Measurements from ENCODE around the gene ROBO2. TPM values are rescaled to one million over a fixed set of nuclear protein-coding genes. Genes with fewer than 3 reads are reported as not detected.

Gene ROBO2
- total RNA-seq, 1 donor from 2014 or later = 2.9 TPM

DNA sequence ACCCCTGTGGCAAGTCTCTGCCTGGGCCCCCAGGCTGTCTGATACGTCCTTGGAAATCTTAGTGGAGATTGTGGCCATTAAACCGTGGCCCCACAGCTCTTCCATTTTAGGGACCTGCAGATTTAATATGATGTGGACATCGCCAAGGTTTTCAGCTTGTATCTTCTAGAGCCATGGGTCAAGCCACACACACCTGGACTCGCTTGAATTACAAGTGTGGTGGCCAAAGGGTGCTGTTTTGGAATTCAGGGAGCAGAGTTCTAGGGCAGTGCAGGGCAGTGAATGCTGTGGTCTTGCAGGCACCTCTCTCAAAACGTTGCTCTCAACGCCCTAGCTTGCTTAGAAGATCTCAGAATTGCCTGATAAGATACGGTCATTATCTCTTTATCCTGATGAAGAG, 211.2 kb downstream of the ROBO2 start:
- DNase-seq (ENCODE audit: low read depth, low spot score) = no peak

GRCh38 chr3:77254967-77255831, 215.3 kb downstream of the ROBO2 start:
- DNase-seq (ENCODE audit: low read depth, low spot score) = peak; percentile 11

- DNase-seq (ENCODE audit: low read depth, low spot score) = no peak
Observed at GRCh38 chr3:77256584-77257503, 216.9 kb downstream of the ROBO2 start.

DNA sequence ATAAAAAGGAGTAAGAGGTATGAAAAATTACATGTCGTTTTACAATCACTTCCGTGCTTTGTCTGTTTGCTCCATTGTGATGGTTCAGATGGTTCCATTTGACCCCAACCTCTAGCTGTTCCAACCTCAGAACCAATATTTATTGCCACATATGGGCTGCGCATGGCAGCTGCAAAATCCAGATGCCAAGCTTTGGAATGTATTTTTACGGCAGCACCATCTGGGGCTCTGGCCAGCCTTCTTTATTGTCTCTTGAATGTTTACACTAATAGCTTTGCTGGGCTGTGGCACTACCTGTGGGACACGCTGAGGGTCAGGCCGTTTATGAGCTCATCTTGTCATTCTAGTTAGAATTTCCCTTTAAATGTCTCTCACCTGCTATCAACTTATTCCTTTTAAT, 219.8 kb downstream of the ROBO2 start:
- no peak for DNase-seq (ENCODE audit: low read depth, low spot score)

DNA sequence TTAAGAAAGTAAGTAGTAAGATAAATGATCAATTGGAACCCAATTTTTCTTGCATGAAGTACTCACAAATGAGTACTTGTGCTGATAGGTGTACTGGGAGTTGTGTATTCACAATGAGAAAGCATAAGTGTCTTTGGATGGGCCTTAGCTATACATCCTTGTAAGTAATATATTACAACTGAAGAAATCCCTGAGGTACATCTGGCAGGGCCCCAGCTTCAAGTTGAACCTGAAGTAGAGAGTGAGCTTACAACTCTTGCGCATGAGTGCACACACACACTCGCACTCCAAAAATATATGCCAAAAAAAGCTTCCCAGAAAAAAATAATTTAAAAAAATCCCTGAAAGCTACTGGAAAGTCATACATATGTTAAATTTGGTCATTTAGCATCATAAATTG, 222.5 kb downstream of the ROBO2 start:
- DNase-seq (ENCODE audit: low read depth, low spot score) = no peak

GRCh38 chr3:77267589-77267988, 227.7 kb downstream of the ROBO2 start:
- DNase-seq (ENCODE audit: low read depth, low spot score) = no peak

- DNase-seq (ENCODE audit: low read depth, low spot score) = no peak
Observed at GRCh38 chr3:77271306-77271705, 231.4 kb downstream of the ROBO2 start.

DNA sequence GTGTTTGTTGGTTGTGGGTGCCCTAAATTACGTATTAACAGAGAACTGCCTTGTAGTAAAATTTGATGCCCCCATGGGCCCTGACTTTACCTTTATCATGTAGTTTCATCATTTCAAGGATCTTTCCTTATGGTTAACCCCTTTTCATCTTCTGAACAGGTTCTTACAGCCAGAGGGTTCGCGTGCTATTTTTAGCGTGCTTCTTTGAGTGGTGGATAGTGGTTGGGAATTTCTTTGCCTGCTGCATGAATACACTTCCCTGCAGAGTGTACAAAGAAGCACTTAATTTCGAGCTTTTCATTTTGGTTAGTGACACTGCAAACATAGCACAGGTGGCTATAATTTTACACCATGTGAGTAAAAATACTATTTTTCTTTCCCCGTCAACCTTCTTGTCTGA, 231.8 kb downstream of the ROBO2 start:
- DNase-seq (ENCODE audit: low read depth, low spot score) = no peak

DNA sequence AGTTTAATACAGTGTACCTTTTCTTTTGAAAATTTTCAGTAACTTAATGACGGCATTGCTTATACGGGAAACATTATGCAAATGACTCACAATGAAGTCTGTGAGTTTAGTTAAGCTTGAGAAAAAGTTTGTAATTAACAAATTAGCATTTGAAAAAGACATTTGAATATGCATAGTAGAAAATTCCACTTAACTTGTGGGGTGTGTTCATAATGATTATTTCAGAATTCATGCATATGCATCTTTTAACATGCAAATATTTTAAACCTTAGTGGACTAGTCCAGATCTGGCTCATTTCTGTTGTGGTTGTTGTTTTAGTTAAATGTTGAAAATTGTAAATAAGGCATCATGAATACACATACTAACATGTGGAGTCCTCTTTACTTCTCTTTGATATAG, 239.4 kb downstream of the ROBO2 start:
- no peak for DNase-seq (ENCODE audit: low read depth, low spot score)

- DNase-seq (ENCODE audit: low read depth, low spot score) = no peak
Observed at GRCh38 chr3:77281721-77282120, 241.8 kb downstream of the ROBO2 start.

DNA sequence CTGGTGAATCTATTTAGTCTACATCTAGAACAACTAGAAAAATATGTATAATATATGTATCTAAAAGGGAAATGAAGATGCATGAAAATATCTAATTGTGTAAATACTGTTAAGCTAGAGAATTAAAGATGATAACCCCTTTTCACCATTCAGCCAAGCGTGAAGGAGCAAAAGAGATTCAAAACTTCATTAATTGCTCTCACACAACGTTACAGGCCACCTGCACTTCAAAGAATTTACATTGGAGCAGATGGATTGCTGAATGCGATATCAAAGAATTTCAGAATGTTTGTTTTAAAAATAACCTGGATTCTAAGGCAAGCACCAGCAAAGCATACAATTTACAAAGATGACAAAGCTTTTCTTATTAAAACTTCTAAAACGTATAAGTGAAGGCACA, 243.2 kb downstream of the ROBO2 start:
- DNase-seq (ENCODE audit: low read depth, low spot score) = no peak

GRCh38 chr3:77288348-77288747, 248.4 kb downstream of the ROBO2 start:
- DNase-seq (ENCODE audit: low read depth, low spot score) = no peak

DNA sequence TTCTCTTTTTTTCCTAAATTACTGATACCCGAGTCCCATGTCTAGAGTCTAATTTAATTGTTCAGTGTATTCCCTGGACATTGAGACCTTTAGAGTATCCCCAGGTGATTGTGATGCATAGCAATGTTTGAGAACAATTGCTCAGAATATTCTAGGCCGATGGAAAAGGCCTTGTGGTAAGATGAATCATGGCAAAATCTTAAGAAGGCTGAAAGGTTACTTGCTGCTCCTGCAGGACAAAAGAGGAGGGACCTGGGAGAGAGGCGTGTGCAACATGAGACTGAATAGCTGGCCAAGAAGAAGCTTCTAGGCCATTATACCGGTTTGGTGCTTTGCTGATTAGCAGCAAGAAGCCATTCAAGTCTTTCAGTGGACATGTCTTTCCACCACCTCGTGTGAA, 256.6 kb downstream of the ROBO2 start:
- no peak for DNase-seq (ENCODE audit: low read depth, low spot score)

DNA sequence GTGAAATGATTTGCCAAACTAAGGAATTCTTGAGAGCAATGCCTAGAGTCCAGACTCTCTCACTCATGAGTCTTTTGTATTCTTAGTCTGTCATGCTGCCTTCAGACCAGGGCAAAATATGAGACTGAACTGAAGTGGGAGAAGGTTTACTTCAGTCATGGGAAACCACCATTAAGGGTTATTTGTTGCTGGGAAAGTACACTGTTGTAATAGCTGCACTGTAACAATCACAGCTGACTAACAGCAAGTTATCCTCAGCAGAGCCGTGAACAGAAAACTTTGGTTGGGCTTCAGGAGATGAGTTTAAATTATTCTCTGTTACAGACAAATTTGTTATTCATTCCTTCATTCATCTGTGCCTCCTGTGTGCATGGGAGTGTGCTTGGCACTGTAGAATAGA, 258.5 kb downstream of the ROBO2 start:
- no peak for DNase-seq (ENCODE audit: low read depth, low spot score)

DNA sequence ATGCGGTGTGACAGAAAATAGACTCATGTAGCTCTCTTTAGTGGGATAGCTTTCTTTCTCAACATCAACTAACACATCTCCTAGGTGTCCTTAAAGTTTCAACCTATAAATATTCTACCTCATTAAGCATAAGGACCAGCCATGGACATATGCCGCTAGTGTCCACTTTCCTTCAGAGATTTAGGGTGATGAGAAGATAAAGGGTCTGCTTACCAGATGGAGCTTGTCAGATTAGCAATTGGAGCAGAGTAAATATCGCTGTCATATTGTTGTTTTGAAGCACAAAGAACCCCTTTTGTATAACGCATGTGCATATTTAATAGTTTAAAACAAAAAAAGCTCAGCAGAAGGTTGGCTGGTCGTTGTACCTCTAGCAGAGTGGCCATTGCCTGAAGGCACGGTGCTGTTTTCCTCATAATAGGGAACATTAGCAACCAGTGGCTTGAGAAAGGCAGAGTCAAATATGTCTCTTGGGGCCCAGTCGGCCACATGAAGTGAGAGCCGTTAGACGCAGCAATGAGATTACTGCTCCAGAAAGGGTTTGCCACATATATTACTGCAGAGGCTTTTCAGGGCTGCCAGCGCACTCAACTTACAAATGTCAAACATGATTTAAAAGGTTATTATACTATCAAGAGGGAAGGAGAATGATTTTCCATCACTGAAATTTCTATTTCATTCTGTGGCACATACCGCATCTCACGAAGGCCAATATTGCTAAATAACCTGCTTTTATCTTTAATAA, 264.2 kb downstream of the ROBO2 start:
- DNase-seq (ENCODE audit: low read depth, low spot score) = no peak

DNA sequence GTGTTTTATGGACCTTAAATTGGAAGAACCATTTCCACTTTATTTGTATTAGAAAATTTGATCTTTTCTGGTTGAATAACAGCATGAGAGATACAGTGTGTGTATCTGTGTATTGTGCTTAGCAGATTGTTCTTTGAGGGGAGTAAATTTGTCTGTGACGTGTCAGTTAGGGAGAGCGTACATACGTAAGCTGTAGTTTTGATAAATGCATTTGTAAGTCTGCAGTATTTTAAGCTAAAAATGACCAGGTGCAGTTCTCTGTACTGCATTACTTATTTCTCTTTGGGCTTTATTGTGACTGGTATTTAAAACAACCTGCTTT, 264.8 kb downstream of the ROBO2 start:
- no peak for DNase-seq (ENCODE audit: low read depth, low spot score)

- no peak for DNase-seq (ENCODE audit: low read depth, low spot score)
Observed at GRCh38 chr3:77309460-77309859, 269.6 kb downstream of the ROBO2 start.

- no peak for DNase-seq (ENCODE audit: low read depth, low spot score)
Observed at GRCh38 chr3:77313843-77314242, 273.9 kb downstream of the ROBO2 start.

GRCh38 chr3:77319711-77320110, 279.8 kb downstream of the ROBO2 start:
- no peak for DNase-seq (ENCODE audit: low read depth, low spot score)

DNA sequence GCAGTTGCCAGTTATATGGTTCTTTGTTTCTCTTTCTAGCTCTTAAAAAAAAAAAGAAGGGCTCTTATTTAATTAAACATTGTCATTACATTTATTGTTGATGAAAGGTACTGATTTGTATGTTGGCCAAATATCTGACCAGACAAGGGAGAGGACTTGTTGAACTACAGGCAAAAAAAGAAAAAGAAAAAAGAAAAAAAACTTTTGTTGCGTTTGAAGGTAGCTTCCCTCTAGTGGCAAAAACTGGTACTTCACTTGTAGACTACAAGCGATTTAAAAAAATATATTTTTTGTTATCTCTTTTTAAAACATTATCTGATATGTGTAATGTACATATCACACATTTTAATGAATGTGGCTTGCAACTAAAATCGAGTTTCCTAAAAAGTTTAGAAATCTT, 280.6 kb downstream of the ROBO2 start:
- DNase-seq (ENCODE audit: low read depth, low spot score) = no peak

GRCh38 chr3:77321646-77322045, 281.7 kb downstream of the ROBO2 start:
- no peak for DNase-seq (ENCODE audit: low read depth, low spot score)

GRCh38 chr3:77323626-77324025, 283.7 kb downstream of the ROBO2 start:
- DNase-seq (ENCODE audit: low read depth, low spot score) = no peak

Data from pulmonary artery endothelial cell (primary cell).